Brain microvascular endothelial cell (primary cell): ENCODE measurements around the gene SPAG16.
A peak's percentile ranks its signal among the peaks of the same experiment; 100 is the strongest.

ENCODE experiments used
- DNase-seq: peaks from one replicate; pipeline ENCODE4 v3.0.0-alpha.2; 2020
- H3K27ac ChIP-seq: fragments of 250-450 bp; sonication (Bioruptor Pico); 2 replicates; pipeline ENCODE4 v1.5.1; 2020; ENCODE audit warnings: mild to moderate bottlenecking, moderate library complexity
- H3K27me3 ChIP-seq: fragments of 250-450 bp; sonication (Bioruptor Pico); replicated peaks from 2 replicates; pipeline ENCODE4 v1.5.1; 2020; ENCODE audit warnings: mild to moderate bottlenecking
- H3K36me3 ChIP-seq: fragments of 250-450 bp; sonication (Bioruptor Pico); replicated peaks from 2 replicates; pipeline ENCODE4 v1.5.1; 2020; ENCODE audit warnings: mild to moderate bottlenecking
- H3K4me3 ChIP-seq: 2 replicates; pipeline ENCODE4 v1.5.1; 2011; ENCODE audit warnings: low read depth, mild to moderate bottlenecking, control low read depth, low read length, moderate library complexity
- CTCF ChIP-seq: IDR thresholded peaks from 2 replicates; pipeline ENCODE4 v1.5.1; 2011; ENCODE audit warnings: low read depth, mild to moderate bottlenecking, moderate library complexity, low read length, control low read depth, inconsistent platforms; ENCODE audit errors: missing control alignments
- in situ Hi-C: cut with HindIII; loops from 2 replicates; pipeline ENCODE4 v1.10.0; 2017; ENCODE audit warnings: low sequenced_read_pairs, low pct_ligation_motif_present

The SPAG16 gene

GRCh38 chr2:213923543-213923942, 639.3 kb downstream of the SPAG16 start:
- Histone ChIP-seq H3K27me3 (no peaks in the 10 kb centered on the region), H3K4me3 (no peak overlapping the region), H3K36me3 (no peaks in the 10 kb centered on the region), H3K27ac (no peak overlapping the region)
- in situ Hi-C loops, result no loop called here
- no peak for TF ChIP-seq CTCF
- no peak for DNase-seq

GRCh38 chr2:213934560-213934959, 650.3 kb downstream of the SPAG16 start:
- Histone ChIP-seq H3K27me3 (no peaks in the 10 kb centered on the region), H3K36me3 (no peaks in the 10 kb centered on the region), H3K27ac (no peak overlapping the region), H3K4me3 (no peak overlapping the region)
- peak; percentile 42 for DNase-seq
- in situ Hi-C loops, result no loop called here
- TF ChIP-seq CTCF, result peak; percentile 35

GRCh38 chr2:213958086-213958485, 673.8 kb downstream of the SPAG16 start:
- H3K27ac ChIP-seq, result no peak overlapping the region
- H3K4me3 ChIP-seq, result no peak overlapping the region
- no peaks in the 10 kb centered on the region for H3K36me3 ChIP-seq
- H3K27me3 ChIP-seq, result no peaks in the 10 kb centered on the region
- in situ Hi-C loops, result no loop called here
- TF ChIP-seq CTCF, result no peak
- no peak for DNase-seq

GRCh38 chr2:213959589-213959988, 675.3 kb downstream of the SPAG16 start:
- Histone ChIP-seq H3K4me3 (no peak overlapping the region), H3K27ac (no peak overlapping the region), H3K27me3 (no peaks in the 10 kb centered on the region), H3K36me3 (no peaks in the 10 kb centered on the region)
- DNase-seq, result no peak
- in situ Hi-C loops, result no loop called here
- TF ChIP-seq CTCF, result no peak

GRCh38 chr2:213971536-213971935, 687.3 kb downstream of the SPAG16 start:
- no peaks in the 10 kb centered on the region for H3K36me3 ChIP-seq
- no peak for DNase-seq
- in situ Hi-C loops, result no loop called here
- no peak overlapping the region for H3K27ac ChIP-seq
- no peak overlapping the region for H3K4me3 ChIP-seq
- TF ChIP-seq CTCF, result no peak
- H3K27me3 ChIP-seq, result no peaks in the 10 kb centered on the region

GRCh38 chr2:213980883-213981282, 696.6 kb downstream of the SPAG16 start:
- H3K4me3 ChIP-seq, result no peak overlapping the region
- in situ Hi-C loops, result no loop called here
- no peak overlapping the region for H3K27ac ChIP-seq

More at GRCh38 chr2:213980883-213981282, 696.6 kb downstream of the SPAG16 start:
- Histone ChIP-seq H3K36me3 (no peaks in the 10 kb centered on the region), H3K27me3 (no peaks in the 10 kb centered on the region)
- peak; percentile 25 for DNase-seq
- no peak for TF ChIP-seq CTCF
